Measurements from ENCODE around the gene LIF.

LIF gene

GRCh38 chr22:30193031-30193775 lies 53.4 kb downstream of the LIF start:
- no peak for DNase-seq (ENCODE audit: low read depth in 1 of 2, low spot score in 1 of 2)

- DNase-seq (ENCODE audit: low read depth in 1 of 2, low spot score in 1 of 2): no peak
These were observed 54.1 kb downstream of the LIF start for GRCh38 chr22:30192427-30192826.

GRCh38 chr22:30191040-30191701 lies 55.4 kb downstream of the LIF start:
- DNase-seq (ENCODE audit: low read depth in 1 of 2, low spot score in 1 of 2): no peak

- no peak for DNase-seq (ENCODE audit: low read depth in 1 of 2, low spot score in 1 of 2)
These were observed 56.0 kb downstream of the LIF start for GRCh38 chr22:30190574-30190973.

All from activated CD4-positive, alpha-beta T cell treated with anti-CD3 and anti-CD28 coated beads, Interleukin-2, amount 50 U/mL, for 24 hours (primary cell).